Heart left ventricle (tissue), 13 donors: ENCODE measurements around the gene HOXC5.

Experiments
- CTCF ChIP-seq, 12 donors: fragments of 200-600 bp; sonication (generic) in 4 of 12; IDR thresholded peaks; one replicate each; pipeline versions ENCODE4 v1.5.0 to v1.8.0; 2018 to 2022; ENCODE audit warnings: antibody characterized with exemption in 12 of 12, mild to moderate bottlenecking in 5 of 12
- POLR2A ChIP-seq, 2 donors: fragments of 450-650 bp; IDR thresholded peaks; one replicate each; pipeline ENCODE4 v1.6.1; 2017; ENCODE audit warnings: antibody characterized with exemption in 2 of 2, mild to moderate bottlenecking in 2 of 2, moderate library complexity in 2 of 2
- donor health status: ischemic (EF 13 %, LVEDD 7.1; RV severe dilation, severe dysfunction).
- donor health status: DM: no; HTN: yes; CAD: no.
- donor health status: DM: no; HTN: no; CAD: no.
- donor health status: ischemic (EF 25% LVEDD 6.9; RV normal size, moderate dysfunction).
- donor health status: ischemic (EF 25% LVEDD 5.7; RV mildly dilated, moderate dysfunction).
- donor health status: ischemic (EF 35%, LVEDD 5.7; RV mildly dilated, moderate dysfunction).
- donor health status: nonischemic (EF 11% LVEDD 7.7; RV severe dilation, severe dysfunction).
- donor health status: DM: yes; HTN: yes; CAD: no.
- donor health status: PGD.
- donor health status: ischemic (EF 29% LVEDD 5.4; RV normal size, mild dysfunction).
- donor health status: nonischemic (EF 23%, LVEDD 6.1; RV moderate dilation, normal function).

GRCh38 chr12:54037360-54038283 lies 4.8 kb downstream of the HOXC5 start:
- no peak for TF ChIP-seq CTCF (IDR thresholded peaks at IDR 0.05)
- TF ChIP-seq POLR2A (IDR thresholded peaks at IDR 0.05) = no peak
